IMR-90 (cell line): ENCODE measurements around the gene GPR152. TPM values are rescaled to one million over a fixed set of nuclear protein-coding genes. Genes with fewer than 3 reads are reported as not detected.

Experiments
- FOS ChIP-seq: fragments of 150-350 bp; IDR thresholded peaks from 2 replicates; pipeline ENCODE4 v1.6.1; 2016; ENCODE audit warnings: low read depth, low read length
- MAFK ChIP-seq: IDR thresholded peaks from 2 replicates; pipeline ENCODE4 v1.6.1; 2012; ENCODE audit warnings: low read depth, low read length, improper control_type of control experiment
- RAD21 ChIP-seq: IDR thresholded peaks from 2 replicates; pipeline ENCODE4 v1.6.1; 2012; ENCODE audit warnings: low read length, improper control_type of control experiment
- microRNA-seq, 2 experiments: library from miRNA; stranded (forward) in 1 of 2; unstranded in 1 of 2; fragments of 10-50 nt in 1 of 2; fragments of <30 nt in 1 of 2; gene quantifications in 1 of 2; microRNA quantifications in 1 of 2; one replicate each; pipeline versions ENCODE3 to v1.1.0; 2013 to 2020; ENCODE audit not compliant: insufficient read depth in 1 of 2, insufficient read length in 1 of 2, unreplicated experiment in 1 of 2
- polyA plus RNA-seq, 3 experiments: library from polyadenylated mRNA; depleted of rRNA; stranded (reverse); fragments of >200 nt; gene quantifications; 2 replicates each; pipeline ENCODE4 v1.2.3, GENCODE V29; 2012; ENCODE audit warnings: low replicate concordance in 1 of 3
- small RNA-seq, 5 experiments: library from RNA; depleted of rRNA; stranded (forward); fragments of <200 nt; gene quantifications; one replicate each; pipeline ENCODE3, GENCODE V24; 2012
- total RNA-seq: library from RNA; depleted of rRNA; stranded (reverse); fragments of >200 nt; gene quantifications from 2 replicates; pipeline ENCODE4 v1.2.3, GENCODE V29; 2012; rRNA removed

The GPR152 gene
- total and polyA plus RNA-seq, 2 of the 4 experiments (the other 2 are of a cell fraction) = not detected

GRCh38 chr11:67401495-67402191 is 50.9 kb downstream of the GPR152 start, which contains the start of gene PPP1CA (continued):
- TF ChIP-seq MAFK (no peak), RAD21 (peak; percentile 35), FOS (no peak)

Small RNA genes within 50 kb of the gene (microRNA-seq; reads per million reads assigned to microRNA genes)
- gene MIR6752 = 0 reads per million in 2 experiments

Small RNA genes within 50 kb of the gene (small RNA-seq; reads per million reads assigned to genes)
- 0 reads per million in 5 experiments for gene MIR6752

Other genes with a start within 250 kb of the GPR152 start
- gene GRK2, start 186.3 kb downstream of the GPR152 start, total RNA-seq = 23.9 and 26.7 TPM in 2 replicates
- 41.8 and 45.8 TPM in 2 replicates for gene GRK2, start 186.3 kb downstream of the GPR152 start, polyA plus RNA-seq (2012; rRNA removed)
- 7.3 and 8.1 TPM in 2 replicates for gene ANKRD13D, start 163.4 kb downstream of the GPR152 start, total RNA-seq
- gene ANKRD13D, start 163.4 kb downstream of the GPR152 start, polyA plus RNA-seq (2012; rRNA removed) = 38.4 and 44.0 TPM in 2 replicates
- 7.3 and 7.8 TPM in 2 replicates for gene SSH3, start 149.2 kb downstream of the GPR152 start, total RNA-seq
- gene SSH3, start 149.2 kb downstream of the GPR152 start, polyA plus RNA-seq (2012; rRNA removed) = 26.7 and 29.2 TPM in 2 replicates
- gene POLD4, start 99.2 kb downstream of the GPR152 start, total RNA-seq = 40.8 and 46.4 TPM in 2 replicates
- 133 and 152 TPM in 2 replicates for gene POLD4, start 99.2 kb downstream of the GPR152 start, polyA plus RNA-seq (2012; rRNA removed)
- 5.0 and 5.6 TPM in 2 replicates for gene CLCF1, start 79.1 kb downstream of the GPR152 start, total RNA-seq
- gene CLCF1, start 79.1 kb downstream of the GPR152 start, polyA plus RNA-seq (2012; rRNA removed) = 27.8 and 34.4 TPM in 2 replicates
- gene RAD9A, start 60.7 kb downstream of the GPR152 start, total RNA-seq = 1.9 and 2.0 TPM in 2 replicates
- 10.3 and 12.6 TPM in 2 replicates for gene RAD9A, start 60.7 kb downstream of the GPR152 start, polyA plus RNA-seq (2012; rRNA removed)
- gene PPP1CA, start 50.9 kb downstream of the GPR152 start, total RNA-seq = 294 and 313 TPM in 2 replicates
- 228 and 260 TPM in 2 replicates for gene PPP1CA, start 50.9 kb downstream of the GPR152 start, polyA plus RNA-seq (2012; rRNA removed)
- gene TBC1D10C, start 48.6 kb downstream of the GPR152 start, total RNA-seq = under 0.01 and 0.18 TPM in 2 replicates
- 0.07 and 0.11 TPM in 2 replicates for gene TBC1D10C, start 48.6 kb downstream of the GPR152 start, polyA plus RNA-seq (2012; rRNA removed)
- gene CARNS1, start 37.1 kb downstream of the GPR152 start, total RNA-seq = under 0.01 TPM in 2 replicates
- gene CARNS1, start 37.1 kb downstream of the GPR152 start, polyA plus RNA-seq (2012; rRNA removed) = 0.23 and 0.32 TPM in 2 replicates
- gene RPS6KB2, start 24.2 kb downstream of the GPR152 start, total RNA-seq = 47.8 and 58.4 TPM in 2 replicates
- gene RPS6KB2, start 24.2 kb downstream of the GPR152 start, polyA plus RNA-seq (2012; rRNA removed) = 50.7 and 55.3 TPM in 2 replicates
- not detected in 2 replicates for gene PTPRCAP, start 15.0 kb downstream of the GPR152 start, total RNA-seq
- 0.14 and 0.24 TPM in 2 replicates for gene PTPRCAP, start 15.0 kb downstream of the GPR152 start, polyA plus RNA-seq (2012; rRNA removed)
- 76.4 and 79.4 TPM in 2 replicates for gene CORO1B, start 9.3 kb downstream of the GPR152 start, total RNA-seq
- gene CORO1B, start 9.3 kb downstream of the GPR152 start, polyA plus RNA-seq (2012; rRNA removed) = 138 and 151 TPM in 2 replicates
- not detected in 2 replicates for gene CABP4, start 2.6 kb upstream of the GPR152 start, total RNA-seq
- gene CABP4, start 2.6 kb upstream of the GPR152 start, polyA plus RNA-seq (2012; rRNA removed) = not detected in 2 replicates
- gene TMEM134, start 16.5 kb upstream of the GPR152 start, total RNA-seq = 12.5 and 18.9 TPM in 2 replicates
- 55.0 and 64.4 TPM in 2 replicates for gene TMEM134, start 16.5 kb upstream of the GPR152 start, polyA plus RNA-seq (2012; rRNA removed)
- gene AIP, start 30.3 kb upstream of the GPR152 start, total RNA-seq = 91.4 and 95.5 TPM in 2 replicates
- gene AIP, start 30.3 kb upstream of the GPR152 start, polyA plus RNA-seq (2012; rRNA removed) = 122 and 130 TPM in 2 replicates
- 4.7 and 5.0 TPM in 2 replicates for gene PITPNM1, start 52.6 kb upstream of the GPR152 start, total RNA-seq
- 15.4 and 18.3 TPM in 2 replicates for gene PITPNM1, start 52.6 kb upstream of the GPR152 start, polyA plus RNA-seq (2012; rRNA removed)
- 8.1 and 9.2 TPM in 2 replicates for gene CDK2AP2, start 55.4 kb upstream of the GPR152 start, total RNA-seq
- gene CDK2AP2, start 55.4 kb upstream of the GPR152 start, polyA plus RNA-seq (2012; rRNA removed) = 44.7 and 49.8 TPM in 2 replicates
- gene CABP2, start 70.7 kb upstream of the GPR152 start, total RNA-seq = not detected in 2 replicates
- gene CABP2, start 70.7 kb upstream of the GPR152 start, polyA plus RNA-seq (2012; rRNA removed) = not detected in 2 replicates
- 947 and 1,000 TPM in 2 replicates for gene GSTP1, start 131.1 kb upstream of the GPR152 start, total RNA-seq
- 1,539 and 1,653 TPM in 2 replicates for gene GSTP1, start 131.1 kb upstream of the GPR152 start, polyA plus RNA-seq (2012; rRNA removed)
- 119 and 120 TPM in 2 replicates for gene NDUFV1, start 154.2 kb upstream of the GPR152 start, total RNA-seq
- 133 and 148 TPM in 2 replicates for gene NDUFV1, start 154.2 kb upstream of the GPR152 start, polyA plus RNA-seq (2012; rRNA removed)
- gene NUDT8, start 177.2 kb upstream of the GPR152 start, total RNA-seq = 0.83 and 1.4 TPM in 2 replicates
- 2.5 and 3.2 TPM in 2 replicates for gene NUDT8, start 177.2 kb upstream of the GPR152 start, polyA plus RNA-seq (2012; rRNA removed)
- gene TBX10, start 187.0 kb upstream of the GPR152 start, total RNA-seq = not detected in 2 replicates
- not detected in 2 replicates for gene TBX10, start 187.0 kb upstream of the GPR152 start, polyA plus RNA-seq (2012; rRNA removed)
- not detected in 2 replicates for gene ACY3, start 198.0 kb upstream of the GPR152 start, total RNA-seq
- not detected in 2 replicates for gene ACY3, start 198.0 kb upstream of the GPR152 start, polyA plus RNA-seq (2012; rRNA removed)
- not detected in 2 replicates for gene ALDH3B2, start 221.9 kb upstream of the GPR152 start, total RNA-seq
- not detected in 2 replicates for gene ALDH3B2, start 221.9 kb upstream of the GPR152 start, polyA plus RNA-seq (2012; rRNA removed)